ENCODE measurements around the gene DMAC2L.
"Not testable (repeated sequence)": the region's sequence is repeated elsewhere in the genome, so short reads cannot be mapped to it uniquely, and the experiment has no call there.

DMAC2L gene

GRCh38 chr14:50308363-50308915, 3.7 kb upstream of the DMAC2L start:
- DNase-seq (ENCODE audit: low spot score), result no peak
- no peak for TF ChIP-seq CTCF (IDR thresholded peaks at IDR 0.05)
- no peak overlapping the region for H3K27ac ChIP-seq
- H3K4me3 ChIP-seq, result no peak overlapping the region

GRCh38 chr14:50310445-50310844, 1.7 kb upstream of the DMAC2L start:
- Histone ChIP-seq H3K27ac (no peak overlapping the region), H3K4me3 (no peak overlapping the region)
- no peak for DNase-seq (ENCODE audit: low spot score)
- TF ChIP-seq CTCF (IDR thresholded peaks at IDR 0.05), result no peak

GRCh38 chr14:50311337-50311971, 670 bp upstream of the DMAC2L start:
- H3K27ac ChIP-seq, result peak overlapping the region; percentile 94 to 97
- TF ChIP-seq CTCF (IDR thresholded peaks at IDR 0.05), result no peak
- DNase-seq (ENCODE audit: low spot score), result no peak

GRCh38 chr14:50312734-50313054, 570 bp downstream of the DMAC2L start:
- Histone ChIP-seq H3K27ac (peak overlapping the region; percentile 94 to 97), H3K4me3 (peak overlapping the region; percentile 95)
- no peak for TF ChIP-seq CTCF (IDR thresholded peaks at IDR 0.05)
- no peak for DNase-seq (ENCODE audit: low spot score)

More at GRCh38 chr14:50311337-50311971, 670 bp upstream of the DMAC2L start:
- peak overlapping the region; percentile 95 for H3K4me3 ChIP-seq

GRCh38 chr14:50314098-50314497, 2.0 kb downstream of the DMAC2L start:
- H3K4me3 ChIP-seq; DNase-seq (ENCODE audit: low spot score); H3K27ac ChIP-seq: not testable (repeated sequence)

- TF ChIP-seq CTCF (IDR thresholded peaks at IDR 0.05), result peak; percentile 43
- DNase-seq (ENCODE audit: low spot score), result no peak
- H3K4me3 ChIP-seq, result no peak overlapping the region
- no peak overlapping the region for H3K27ac ChIP-seq
Measured at GRCh38 chr14:50318031-50318626, 6.0 kb downstream of the DMAC2L start.

- TF ChIP-seq CTCF (IDR thresholded peaks at IDR 0.05), result no peak
- no peak overlapping the region for H3K4me3 ChIP-seq
- no peak for DNase-seq (ENCODE audit: low spot score)
- no peak overlapping the region for H3K27ac ChIP-seq
Measured at GRCh38 chr14:50319293-50319692, 7.2 kb downstream of the DMAC2L start.

All from coronary artery (tissue), 2 donors.